Fibroblast of lung (primary cell): ENCODE results near the gene CCDC192.

Experiments
- EZH2 ChIP-seq: IDR thresholded peaks from 2 replicates; pipeline ENCODE4 v1.5.1; 2012; ENCODE audit warnings: low read length, control low read depth, mild to moderate bottlenecking; ENCODE audit errors: missing control alignments
- TF ChIP-seq, protein P1 (sequence below), 2 donors: IDR thresholded peaks in 1 of 2; conservative IDR thresholded peaks in 1 of 2; 1 replicate in 1 of 2; 2 replicates in 1 of 2; pipeline ENCODE4 v1.5.1; 2011 to 2012; ENCODE audit warnings: low read length in 2 of 2, control low read depth in 1 of 2, inconsistent platforms in 1 of 2, low read depth in 1 of 2, mild to moderate bottlenecking in 1 of 2

DNA sequence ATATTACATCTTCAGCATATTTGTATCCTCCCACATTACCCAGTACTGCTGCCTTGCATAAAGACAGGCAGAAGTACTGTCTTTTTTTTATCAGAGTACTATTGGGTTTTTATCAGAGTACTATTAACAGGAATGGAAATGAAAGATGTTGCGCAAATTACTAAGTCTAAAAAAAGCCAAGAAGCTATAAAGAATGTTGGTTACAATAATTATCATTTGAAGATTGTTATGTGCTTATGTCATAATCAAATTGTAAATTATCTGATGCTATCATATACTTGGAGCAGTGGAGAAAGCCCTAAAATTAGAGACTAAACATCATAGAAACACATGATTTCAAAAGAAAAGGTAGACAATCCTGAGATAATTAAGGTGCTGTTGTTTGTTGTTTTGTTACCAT lies 188.8 kb downstream of the CCDC192 start:
- TF ChIP-seq, protein P1, sequence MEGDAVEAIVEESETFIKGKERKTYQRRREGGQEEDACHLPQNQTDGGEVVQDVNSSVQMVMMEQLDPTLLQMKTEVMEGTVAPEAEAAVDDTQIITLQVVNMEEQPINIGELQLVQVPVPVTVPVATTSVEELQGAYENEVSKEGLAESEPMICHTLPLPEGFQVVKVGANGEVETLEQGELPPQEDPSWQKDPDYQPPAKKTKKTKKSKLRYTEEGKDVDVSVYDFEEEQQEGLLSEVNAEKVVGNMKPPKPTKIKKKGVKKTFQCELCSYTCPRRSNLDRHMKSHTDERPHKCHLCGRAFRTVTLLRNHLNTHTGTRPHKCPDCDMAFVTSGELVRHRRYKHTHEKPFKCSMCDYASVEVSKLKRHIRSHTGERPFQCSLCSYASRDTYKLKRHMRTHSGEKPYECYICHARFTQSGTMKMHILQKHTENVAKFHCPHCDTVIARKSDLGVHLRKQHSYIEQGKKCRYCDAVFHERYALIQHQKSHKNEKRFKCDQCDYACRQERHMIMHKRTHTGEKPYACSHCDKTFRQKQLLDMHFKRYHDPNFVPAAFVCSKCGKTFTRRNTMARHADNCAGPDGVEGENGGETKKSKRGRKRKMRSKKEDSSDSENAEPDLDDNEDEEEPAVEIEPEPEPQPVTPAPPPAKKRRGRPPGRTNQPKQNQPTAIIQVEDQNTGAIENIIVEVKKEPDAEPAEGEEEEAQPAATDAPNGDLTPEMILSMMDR (conservative IDR thresholded peaks at IDR 0.05 in 1 of 2, IDR thresholded peaks at IDR 0.05 in 1 of 2; ENCODE audit: low read depth in 1 of 2, low read length in 2 of 2) = no peak
- TF ChIP-seq EZH2 = no peak
